HFFc6 (cell line): Measurements from ENCODE around the gene ABCC9. TPM values are rescaled to one million over a fixed set of nuclear protein-coding genes. Genes with fewer than 3 reads are reported as not detected.

ENCODE experiments used
- DNase-seq: peaks from one replicate; pipeline ENCODE4 v3.0.0-alpha.2; 2018
- H3K27ac Mint-ChIP-seq: 2 replicates; pipeline ENCODE4 v1.8.0; 2020; ENCODE audit warnings: mild to moderate bottlenecking, mixed read lengths
- H3K27me3 Mint-ChIP-seq: 2 replicates; pipeline ENCODE4 v1.8.0; 2021; ENCODE audit warnings: mild to moderate bottlenecking, moderate library complexity, mixed read lengths; ENCODE audit not compliant: insufficient read depth
- H3K36me3 Mint-ChIP-seq: 2 replicates; pipeline ENCODE4 v1.8.0; 2021; ENCODE audit warnings: low read depth, mixed read lengths
- H3K4me1 Mint-ChIP-seq: 2 replicates; pipeline ENCODE4 v1.8.0; 2020; ENCODE audit warnings: low read depth, mixed read lengths
- H3K4me3 Mint-ChIP-seq: 2 replicates; pipeline ENCODE4 v1.8.0; 2020; ENCODE audit warnings: mild to moderate bottlenecking, moderate library complexity, mixed read lengths
- H3K9me3 Mint-ChIP-seq: 2 replicates; pipeline ENCODE4 v1.8.0; 2020; ENCODE audit warnings: mild to moderate bottlenecking, mixed read lengths
- total RNA-seq, 6 experiments: library from RNA; stranded (reverse); fragmentation: NEBNext Ultra II Directional; extraction: Animal tissue kit (Norgen Biotek cat#: 25700); gene quantifications; 2 replicates in 1 of 6; 3 replicates in 5 of 6; pipeline ENCODE4 v1.2.3, GENCODE V29; 2021
- TF ChIP-seq, protein P1 (sequence below): fragments of 200-600 bp; sonication (generic); IDR thresholded peaks from 2 replicates; pipeline ENCODE4 v1.5.0; 2021; ENCODE audit warnings: antibody characterized with exemption, mild to moderate bottlenecking

Gene ABCC9
- total RNA-seq, 6 experiments from 2014 or later: 0.81 to 9.7 (median 8.2) TPM

GRCh38 chr12:21971344-21971743 lies 30.1 kb upstream of the ABCC9 start:
- Mint-ChIP-seq H3K4me3 (no peak overlapping the region), H3K9me3 (no peaks in the 10 kb centered on the region; the same call in 1 of the 2 replicates), H3K36me3 (no peaks in the 10 kb centered on the region), H3K27ac (no peak overlapping the region), H3K27me3 (no peaks in the 10 kb centered on the region), H3K4me1 (peaks cover 6% of the 10 kb centered on the region; the same call in 1 of the 2 replicates)
- no peak for DNase-seq
- TF ChIP-seq, protein P1, sequence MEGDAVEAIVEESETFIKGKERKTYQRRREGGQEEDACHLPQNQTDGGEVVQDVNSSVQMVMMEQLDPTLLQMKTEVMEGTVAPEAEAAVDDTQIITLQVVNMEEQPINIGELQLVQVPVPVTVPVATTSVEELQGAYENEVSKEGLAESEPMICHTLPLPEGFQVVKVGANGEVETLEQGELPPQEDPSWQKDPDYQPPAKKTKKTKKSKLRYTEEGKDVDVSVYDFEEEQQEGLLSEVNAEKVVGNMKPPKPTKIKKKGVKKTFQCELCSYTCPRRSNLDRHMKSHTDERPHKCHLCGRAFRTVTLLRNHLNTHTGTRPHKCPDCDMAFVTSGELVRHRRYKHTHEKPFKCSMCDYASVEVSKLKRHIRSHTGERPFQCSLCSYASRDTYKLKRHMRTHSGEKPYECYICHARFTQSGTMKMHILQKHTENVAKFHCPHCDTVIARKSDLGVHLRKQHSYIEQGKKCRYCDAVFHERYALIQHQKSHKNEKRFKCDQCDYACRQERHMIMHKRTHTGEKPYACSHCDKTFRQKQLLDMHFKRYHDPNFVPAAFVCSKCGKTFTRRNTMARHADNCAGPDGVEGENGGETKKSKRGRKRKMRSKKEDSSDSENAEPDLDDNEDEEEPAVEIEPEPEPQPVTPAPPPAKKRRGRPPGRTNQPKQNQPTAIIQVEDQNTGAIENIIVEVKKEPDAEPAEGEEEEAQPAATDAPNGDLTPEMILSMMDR: no peak

DNA sequence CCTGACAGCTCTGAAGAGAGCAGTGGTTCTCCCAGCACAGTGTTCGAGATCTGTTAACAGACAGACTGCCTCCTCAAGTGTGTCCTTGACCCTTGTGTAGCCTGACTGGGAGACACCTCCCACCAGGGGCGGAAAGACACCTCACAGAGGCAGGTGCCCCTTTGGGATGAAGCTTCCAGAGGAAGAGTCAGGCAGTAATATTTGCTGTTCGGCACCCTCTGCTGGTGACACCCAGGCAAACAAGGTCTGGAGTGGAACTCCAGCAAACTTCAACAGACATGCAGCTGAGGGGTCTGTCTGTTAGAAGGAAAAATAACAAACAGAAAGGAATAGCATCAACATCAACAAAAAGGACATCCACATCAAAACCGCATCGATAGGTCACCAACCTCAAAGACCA lies 21.6 kb upstream of the ABCC9 start:
- Mint-ChIP-seq H3K36me3 (no peaks in the 10 kb centered on the region), H3K9me3 (peaks cover 21% of the 10 kb centered on the region), H3K4me3 (no peak overlapping the region), H3K27ac (peak overlapping the region; percentile 44; the same call in 1 of the 2 replicates), H3K27me3 (no peaks in the 10 kb centered on the region; the same call in 1 of the 2 replicates), H3K4me1 (no peaks in the 10 kb centered on the region; the same call in 1 of the 2 replicates)
- DNase-seq: no peak
- TF ChIP-seq, protein P1: no peak

DNA sequence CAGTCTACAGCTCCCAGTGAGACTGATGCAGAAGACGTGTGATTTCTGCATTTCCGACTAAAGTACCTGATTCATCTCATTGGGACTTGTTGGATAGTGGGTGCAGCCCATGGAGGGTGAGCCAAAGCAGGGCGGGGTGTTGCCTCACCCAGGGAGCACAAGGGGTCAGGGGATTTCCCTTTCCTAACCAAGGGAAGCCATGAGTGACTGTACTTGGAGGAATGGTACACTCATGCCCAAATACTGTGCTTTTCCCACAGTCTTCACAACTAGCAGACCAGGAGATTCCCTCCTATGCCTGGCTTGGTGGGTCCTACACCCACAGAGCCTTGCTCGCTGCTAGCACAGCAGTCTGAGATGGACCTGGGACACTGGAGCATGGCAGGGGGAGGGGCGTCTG lies 21.0 kb upstream of the ABCC9 start:
- TF ChIP-seq, protein P1: no peak
- H3K4me3 Mint-ChIP-seq: no peak overlapping the region
- H3K4me1 Mint-ChIP-seq: no peaks in the 10 kb centered on the region; the same call in 1 of the 2 replicates
- DNase-seq: peak; percentile 13
- peaks cover 21% of the 10 kb centered on the region for H3K9me3 Mint-ChIP-seq
- no peaks in the 10 kb centered on the region; the same call in 1 of the 2 replicates for H3K27me3 Mint-ChIP-seq
- H3K36me3 Mint-ChIP-seq: no peaks in the 10 kb centered on the region
- H3K27ac Mint-ChIP-seq: peak overlapping the region; percentile 44; the same call in 1 of the 2 replicates

DNA sequence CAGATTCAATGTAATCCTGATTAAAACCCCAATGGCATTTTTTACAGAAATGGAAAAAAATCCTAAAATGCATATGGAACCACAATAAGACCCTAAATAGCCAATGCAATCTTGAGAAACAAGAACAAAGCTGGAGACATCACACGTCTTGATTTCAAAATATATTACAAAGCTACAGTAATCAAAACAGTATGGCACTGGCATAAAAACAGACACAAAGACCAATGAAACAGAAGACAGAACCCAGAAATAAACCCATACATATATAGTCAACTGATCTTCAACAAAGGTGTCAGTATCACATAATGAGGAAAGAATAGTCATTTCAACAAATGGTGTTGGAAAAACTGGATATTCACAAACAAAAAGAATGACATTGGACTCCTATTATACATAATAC lies 9.4 kb upstream of the ABCC9 start:
- Mint-ChIP-seq H3K4me1 (no peaks in the 10 kb centered on the region), H3K27me3 (no peaks in the 10 kb centered on the region; the same call in 1 of the 2 replicates), H3K9me3 (peaks cover 28% of the 10 kb centered on the region), H3K27ac (no peak overlapping the region), H3K36me3 (no peaks in the 10 kb centered on the region; the same call in 1 of the 2 replicates), H3K4me3 (no peak overlapping the region)
- TF ChIP-seq, protein P1: no peak
- DNase-seq: no peak

DNA sequence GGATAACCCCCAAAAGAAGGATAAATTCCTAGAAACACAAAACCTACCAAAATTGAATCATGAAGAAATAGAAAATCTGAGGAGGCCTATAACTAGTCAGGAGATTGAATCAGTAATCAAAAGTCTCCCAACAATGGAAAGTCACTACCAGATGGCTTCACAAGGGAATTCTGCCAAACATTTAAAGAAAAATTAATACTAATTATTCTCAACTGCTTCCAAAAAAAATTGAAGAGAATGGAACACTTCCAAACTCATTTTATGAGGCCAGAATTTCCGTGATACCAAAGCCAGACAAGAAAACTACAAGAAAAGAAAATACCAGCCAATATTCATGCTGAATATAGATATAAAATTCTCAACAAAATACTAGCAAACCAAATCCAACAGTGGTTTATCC lies 7.8 kb upstream of the ABCC9 start:
- H3K9me3 Mint-ChIP-seq: peaks cover 28% of the 10 kb centered on the region
- no peaks in the 10 kb centered on the region for H3K4me1 Mint-ChIP-seq
- H3K27ac Mint-ChIP-seq: no peak overlapping the region
- TF ChIP-seq, protein P1: no peak
- H3K4me3 Mint-ChIP-seq: no peak overlapping the region
- no peak for DNase-seq
- H3K27me3 Mint-ChIP-seq: no peaks in the 10 kb centered on the region; the same call in 1 of the 2 replicates
- H3K36me3 Mint-ChIP-seq: no peaks in the 10 kb centered on the region; the same call in 1 of the 2 replicates
